Esophagus muscularis mucosa (tissue), 4 donors: Measurements from ENCODE around the gene PKD1L1. TPM values are rescaled to one million over a fixed set of nuclear protein-coding genes. Genes with fewer than 3 reads are reported as not detected.

Experiments
- DNase-seq: peaks from one replicate; pipeline ENCODE4 v3.0.0-alpha.2; 2017; ENCODE audit errors: extremely low spot score
- H3K27ac ChIP-seq, 4 donors: fragments of 200-600 bp; sonication (generic); replicated peaks in 1 of 4; 1 replicate in 3 of 4; 2 replicates in 1 of 4; pipeline ENCODE4 v1.5.1; 2016 to 2019; ENCODE audit warnings: mild to moderate bottlenecking in 1 of 4
- H3K27me3 ChIP-seq, 4 donors: fragments of 200-600 bp; sonication (generic); one replicate each; pipeline versions ENCODE4 v1.5.1 to v1.6.0; 2016 to 2019
- H3K36me3 ChIP-seq, 4 donors: fragments of 200-600 bp; sonication (generic); one replicate each; pipeline ENCODE4 v1.5.1; 2016 to 2019
- H3K4me1 ChIP-seq, 4 donors: fragments of 200-600 bp; sonication (generic); one replicate each; pipeline ENCODE4 v1.5.1; 2016 to 2019
- H3K4me3 ChIP-seq, 4 donors: fragments of 200-600 bp; sonication (generic); 1 replicate in 2 of 4; 2 replicates in 2 of 4; pipeline ENCODE4 v1.5.1; 2016 to 2019; ENCODE audit warnings: mild to moderate bottlenecking in 4 of 4, moderate library complexity in 1 of 4
- H3K9me3 ChIP-seq, 4 donors: fragments of 200-600 bp; sonication (generic); 1 replicate in 3 of 4; 2 replicates in 1 of 4; pipeline ENCODE4 v1.5.1; 2016 to 2019
- CTCF ChIP-seq, 3 experiments: fragments of 200-600 bp in 2 of 3; fragments of 450-650 bp in 1 of 3; sonication (generic) in 2 of 3; IDR thresholded peaks; one replicate each; pipeline ENCODE4 v1.5.1; 2017 to 2019; ENCODE audit warnings: antibody characterized with exemption in 3 of 3, mild to moderate bottlenecking in 2 of 3, moderate library complexity in 1 of 3
- EP300 ChIP-seq: sonication (generic); formaldehyde crosslinking; IDR thresholded peaks from one replicate; pipeline ENCODE4 v1.6.1; 2017; ENCODE audit warnings: antibody characterized with exemption
- POLR2A ChIP-seq: fragments of 450-650 bp; IDR thresholded peaks from one replicate; pipeline ENCODE4 v1.6.1; 2017; ENCODE audit warnings: antibody characterized with exemption, moderate library complexity, mild to moderate bottlenecking, low read depth
- POLR2AphosphoS5 ChIP-seq, 2 donors: sonication (generic); formaldehyde crosslinking; IDR thresholded peaks; one replicate each; pipeline ENCODE4 v1.6.1; 2017; ENCODE audit warnings: antibody characterized with exemption in 2 of 2
- WGBS: methylation state at CpG from one replicate; pipeline ENCODE4 v1.1.5; 2018; 5-methylcytosine and 5-hydroxymethylcytosine counted together
- intact Hi-C: fragments of 100-400 bp; cut with DNase I; formaldehyde crosslinking; loops from one replicate; pipeline ENCODE4 v1.15.1; 2023
- total RNA-seq, 4 donors: library from RNA; depleted of rRNA; stranded (reverse); fragments of >200 nt; gene quantifications; one replicate each; pipeline versions ENCODE4 v1.1.0 to v1.2.1, GENCODE V29; 2016

Gene PKD1L1
- total RNA-seq, 4 donors from 2014 or later: 0.50 to 1.7 (median 0.73) TPM

- Histone ChIP-seq H3K36me3 (peaks cover 0 to 22% (median 0%) of the 10 kb centered on the region in 4 donors), H3K4me3 (no peak overlapping the region), H3K27ac (no peak overlapping the region), H3K9me3 (no peaks in the 10 kb centered on the region), H3K27me3 (no peaks in the 10 kb centered on the region), H3K4me1 (no peaks in the 10 kb centered on the region)
- 92% methylated on average over 5 of the region's 7 CpGs for WGBS
- DNase-seq: no peak
- no peak for TF ChIP-seq POLR2A
- TF ChIP-seq EP300: no peak
- no peak for TF ChIP-seq CTCF (IDR thresholded peaks at IDR 0.05)
- TF ChIP-seq POLR2AphosphoS5 (IDR thresholded peaks at IDR 0.05): no peak
- intact Hi-C loops: no loop called here
These were observed 58.5 kb downstream of the PKD1L1 start for GRCh38 chr7:47889723-47890122.

- Histone ChIP-seq H3K27me3 (no peaks in the 10 kb centered on the region), H3K27ac (no peak overlapping the region), H3K36me3 (peaks cover 0 to 29% (median 0%) of the 10 kb centered on the region in 4 donors), H3K4me1 (no peaks in the 10 kb centered on the region), H3K4me3 (no peak overlapping the region), H3K9me3 (no peaks in the 10 kb centered on the region)
- peak; percentile 86 for DNase-seq
- WGBS: 87% methylated on average over 18 of the region's 18 CpGs
- TF ChIP-seq POLR2A (no peak), CTCF (IDR thresholded peaks at IDR 0.05) (no peak), EP300 (no peak)
- intact Hi-C loops: no loop called here
These were observed 59.6 kb downstream of the PKD1L1 start for GRCh38 chr7:47888371-47889265.

GRCh38 chr7:47887016-47887640 lies 61.1 kb downstream of the PKD1L1 start:
- H3K4me1 ChIP-seq: no peaks in the 10 kb centered on the region
- peaks cover 0 to 32% (median 0%) of the 10 kb centered on the region in 4 donors for H3K36me3 ChIP-seq
- no peak for TF ChIP-seq CTCF (IDR thresholded peaks at IDR 0.05)
- no peaks in the 10 kb centered on the region for H3K9me3 ChIP-seq
- WGBS: 96% methylated on average over 7 of the region's 7 CpGs
- intact Hi-C loops: no loop called here
- peak; percentile 90 for DNase-seq
- H3K27me3 ChIP-seq: no peaks in the 10 kb centered on the region
- H3K4me3 ChIP-seq: no peak overlapping the region
- no peak overlapping the region for H3K27ac ChIP-seq

- TF ChIP-seq POLR2AphosphoS5 (IDR thresholded peaks at IDR 0.05) (no peak), CTCF (IDR thresholded peaks at IDR 0.05) (no peak), EP300 (no peak), POLR2A (no peak)
- intact Hi-C loops: no loop called here
These were observed 62.1 kb downstream of the PKD1L1 start for GRCh38 chr7:47885987-47886811.

More at GRCh38 chr7:47885987-47886811, 62.1 kb downstream of the PKD1L1 start:
- H3K4me3 ChIP-seq: no peak overlapping the region
- no peaks in the 10 kb centered on the region for H3K9me3 ChIP-seq
- H3K36me3 ChIP-seq: peaks cover 0 to 27% (median 0%) of the 10 kb centered on the region in 4 donors
- no peaks in the 10 kb centered on the region for H3K27me3 ChIP-seq
- DNase-seq: peak; percentile 89
- 85% methylated on average over 12 of the region's 12 CpGs for WGBS
- no peaks in the 10 kb centered on the region for H3K4me1 ChIP-seq
- no peak overlapping the region for H3K27ac ChIP-seq
